ENCODE data around the gene MAP3K2.

MAP3K2 gene

DNA sequence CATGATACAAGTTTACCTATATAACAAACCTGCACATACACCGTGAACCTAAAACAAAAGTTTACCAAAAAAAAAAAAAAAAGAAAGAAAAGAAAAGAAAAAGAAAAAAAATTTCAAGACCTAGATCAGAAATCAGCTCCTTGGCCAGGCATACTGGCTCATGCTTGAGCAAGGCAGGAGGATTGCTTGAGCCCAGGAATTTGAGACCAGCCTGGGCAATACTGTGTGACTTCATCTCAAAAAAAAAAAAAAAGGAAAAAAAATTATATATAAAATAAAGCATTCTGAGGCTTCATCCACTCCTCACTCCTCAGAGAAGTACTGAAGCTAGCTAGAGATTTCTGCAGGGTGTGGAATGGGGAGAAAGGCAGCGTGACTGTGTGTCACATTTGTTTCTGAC, 18.7 kb upstream of the MAP3K2 start:
- no peak overlapping the region for H3K18ac ChIP-seq (ENCODE audit: low read length)
- no peaks in the 10 kb centered on the region for H3K36me3 ChIP-seq (replicated peaks in 1 of 2; ENCODE audit: control insufficient read depth in 2 of 2, insufficient read depth in 2 of 2, low read length in 2 of 2)
- no peak overlapping the region for H3K4ac ChIP-seq (ENCODE audit: low read length)
- H2BK120ac ChIP-seq (ENCODE audit: low read depth, low read length) = no peak overlapping the region
- H3K14ac ChIP-seq (ENCODE audit: low read length) = no peak overlapping the region
- no peak overlapping the region for H2AK5ac ChIP-seq (ENCODE audit: low read depth, low read length)
- peaks cover 0 to 9% (median 0%) of the 10 kb centered on the region in 3 experiments for H3K27me3 ChIP-seq (ENCODE audit: control insufficient read depth in 3 of 3, insufficient read depth in 3 of 3, low read depth in 1 of 3, low read length in 3 of 3)
- H4K91ac ChIP-seq (ENCODE audit: low read depth, low read length, poor library complexity) = no peak overlapping the region
- H2BK12ac ChIP-seq (ENCODE audit: low read length) = no peak overlapping the region
- no peaks in the 10 kb centered on the region for H3K79me1 ChIP-seq (ENCODE audit: low read depth, low read length)
- no peak overlapping the region for H3K27ac ChIP-seq (replicated peaks; ENCODE audit: low read length)
- no CpG with 5 or more reads among the region's 2 CpGs for WGBS, 2 donors (ENCODE audit: extremely low coverage in 2 of 2, insufficient read length in 2 of 2, insufficient replicate concordance in 1 of 2)
- H3K4me3 ChIP-seq (ENCODE audit: low read length in 2 of 2) = no peak overlapping the region
- H2AFZ ChIP-seq (ENCODE audit: low read length) = no peak overlapping the region
- H2BK15ac ChIP-seq (ENCODE audit: low read length) = no peak overlapping the region
- no peak overlapping the region for H4K8ac ChIP-seq (ENCODE audit: low read depth, low read length)
- H2BK5ac ChIP-seq (ENCODE audit: low read length) = no peak overlapping the region
- DNase-seq (ENCODE audit: low spot score) = no peak
- no peaks in the 10 kb centered on the region for H3K9me3 ChIP-seq (replicated peaks in 1 of 2; ENCODE audit: control insufficient read depth in 2 of 2, insufficient read depth in 1 of 2, low read depth in 1 of 2, low read length in 2 of 2)
- no peak overlapping the region for H3K23ac ChIP-seq (ENCODE audit: low read depth, low read length, poor library complexity)
- no peak overlapping the region for H3K4me2 ChIP-seq (ENCODE audit: insufficient read depth, low read length, poor library complexity, severe bottlenecking)
- H3K9ac ChIP-seq (ENCODE audit: low read depth, low read length, poor library complexity) = no peak overlapping the region
- peaks cover 0 to 4% of the 10 kb centered on the region in 2 donors for H3K4me1 ChIP-seq (ENCODE audit: control insufficient read depth in 2 of 2, insufficient read depth in 1 of 2, low read depth in 1 of 2, low read length in 2 of 2)

GRCh38 chr2:127405255-127405610, 17.5 kb upstream of the MAP3K2 start:
- DNase-seq (ENCODE audit: low spot score) = no peak
- WGBS, 2 donors (ENCODE audit: extremely low coverage in 2 of 2, insufficient read length in 2 of 2, insufficient replicate concordance in 1 of 2) = no CpG with 5 or more reads among the region's 3 CpGs
- H3K4ac ChIP-seq (ENCODE audit: low read length) = no peak overlapping the region

DNA sequence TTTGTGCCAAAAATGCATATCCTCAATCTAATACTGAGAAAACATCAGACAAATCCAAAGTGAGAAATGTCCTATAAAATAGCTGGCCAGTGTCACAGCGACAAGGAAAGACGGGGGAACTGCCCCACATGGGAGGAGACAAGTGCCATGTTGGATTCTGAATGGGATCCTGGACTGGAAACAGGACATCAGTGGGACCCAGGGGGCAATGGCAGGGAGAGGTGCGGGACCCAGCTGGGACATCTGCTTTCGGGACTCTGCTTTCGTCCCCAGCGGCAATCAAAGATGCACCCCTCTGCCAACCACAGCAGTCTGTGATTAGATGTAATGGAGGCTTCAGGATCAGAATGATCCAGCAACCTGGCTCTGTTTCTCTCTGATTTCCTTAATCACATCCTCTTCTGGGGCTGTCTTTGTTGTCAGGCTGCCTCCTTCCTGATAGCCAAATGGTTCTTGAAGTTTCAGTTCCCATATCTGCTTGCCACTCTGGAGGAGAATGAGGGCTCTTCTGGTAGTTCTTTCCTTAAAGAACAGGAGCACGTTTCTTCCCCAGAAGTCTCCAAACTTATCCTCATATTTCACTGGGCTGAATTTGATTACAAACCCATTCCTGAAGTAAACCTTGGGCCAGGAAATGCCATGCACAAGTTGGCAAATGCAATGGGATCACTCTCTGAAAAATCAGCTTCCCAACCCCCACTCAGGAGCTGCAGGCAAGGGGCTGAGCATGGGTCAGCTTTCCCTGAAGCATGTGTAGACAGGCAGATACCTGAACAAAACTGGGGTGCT, 16.9 kb upstream of the MAP3K2 start:
- no CpG with 5 or more reads among the region's 7 CpGs for WGBS, 2 donors (ENCODE audit: extremely low coverage in 2 of 2, insufficient read length in 2 of 2, insufficient replicate concordance in 1 of 2)
- no peak overlapping the region for H3K23ac ChIP-seq (ENCODE audit: low read depth, low read length, poor library complexity)
- H2AFZ ChIP-seq (ENCODE audit: low read length) = no peak overlapping the region
- no peaks in the 10 kb centered on the region for H3K79me1 ChIP-seq (ENCODE audit: low read depth, low read length)
- no peak overlapping the region for H4K8ac ChIP-seq (ENCODE audit: low read depth, low read length)
- H3K4me3 ChIP-seq (ENCODE audit: low read length in 2 of 2) = no peak overlapping the region
- H2BK12ac ChIP-seq (ENCODE audit: low read length) = no peak overlapping the region
- peaks cover 0 to 4% of the 10 kb centered on the region in 2 donors for H3K4me1 ChIP-seq (ENCODE audit: control insufficient read depth in 2 of 2, insufficient read depth in 1 of 2, low read depth in 1 of 2, low read length in 2 of 2)
- H3K27ac ChIP-seq (replicated peaks; ENCODE audit: low read length) = no peak overlapping the region
- no peak overlapping the region for H4K91ac ChIP-seq (ENCODE audit: low read depth, low read length, poor library complexity)
- no peaks in the 10 kb centered on the region for H3K36me3 ChIP-seq (replicated peaks in 1 of 2; ENCODE audit: control insufficient read depth in 2 of 2, insufficient read depth in 2 of 2, low read length in 2 of 2)
- H2BK120ac ChIP-seq (ENCODE audit: low read depth, low read length) = no peak overlapping the region
- H2BK15ac ChIP-seq (ENCODE audit: low read length) = no peak overlapping the region
- H3K9me3 ChIP-seq (replicated peaks in 1 of 2; ENCODE audit: control insufficient read depth in 2 of 2, insufficient read depth in 1 of 2, low read depth in 1 of 2, low read length in 2 of 2) = no peaks in the 10 kb centered on the region
- no peak for DNase-seq (ENCODE audit: low spot score)
- H2AK5ac ChIP-seq (ENCODE audit: low read depth, low read length) = no peak overlapping the region
- no peak overlapping the region for H3K14ac ChIP-seq (ENCODE audit: low read length)
- peak overlapping the region; percentile 60 for H3K18ac ChIP-seq (ENCODE audit: low read length)
- no peak overlapping the region for H3K4me2 ChIP-seq (ENCODE audit: insufficient read depth, low read length, poor library complexity, severe bottlenecking)
- no peak overlapping the region for H3K9ac ChIP-seq (ENCODE audit: low read depth, low read length, poor library complexity)
- no peak overlapping the region for H2BK5ac ChIP-seq (ENCODE audit: low read length)
- H3K27me3 ChIP-seq (ENCODE audit: control insufficient read depth in 3 of 3, insufficient read depth in 3 of 3, low read depth in 1 of 3, low read length in 3 of 3) = peaks cover 0 to 9% (median 0%) of the 10 kb centered on the region in 3 experiments
- H3K4ac ChIP-seq (ENCODE audit: low read length) = no peak overlapping the region

More at GRCh38 chr2:127405255-127405610, 17.5 kb upstream of the MAP3K2 start:
- Histone ChIP-seq H3K4me3 (ENCODE audit: low read length in 2 of 2) (no peak overlapping the region), H3K79me1 (ENCODE audit: low read depth, low read length) (no peaks in the 10 kb centered on the region), H3K23ac (ENCODE audit: low read depth, low read length, poor library complexity) (no peak overlapping the region), H3K4me2 (ENCODE audit: insufficient read depth, low read length, poor library complexity, severe bottlenecking) (no peak overlapping the region), H4K8ac (ENCODE audit: low read depth, low read length) (no peak overlapping the region), H2AK5ac (ENCODE audit: low read depth, low read length) (no peak overlapping the region), H2BK5ac (ENCODE audit: low read length) (no peak overlapping the region), H2BK12ac (ENCODE audit: low read length) (no peak overlapping the region), H3K27ac (replicated peaks; ENCODE audit: low read length) (no peak overlapping the region), H4K91ac (ENCODE audit: low read depth, low read length, poor library complexity) (no peak overlapping the region), H3K36me3 (replicated peaks in 1 of 2; ENCODE audit: control insufficient read depth in 2 of 2, insufficient read depth in 2 of 2, low read length in 2 of 2) (no peaks in the 10 kb centered on the region), H3K4me1 (ENCODE audit: control insufficient read depth in 2 of 2, insufficient read depth in 1 of 2, low read depth in 1 of 2, low read length in 2 of 2) (peaks cover 0 to 4% of the 10 kb centered on the region in 2 donors), H3K27me3 (ENCODE audit: control insufficient read depth in 3 of 3, insufficient read depth in 3 of 3, low read depth in 1 of 3, low read length in 3 of 3) (peaks cover 0 to 9% (median 0%) of the 10 kb centered on the region in 3 experiments), H2AFZ (ENCODE audit: low read length) (no peak overlapping the region), H3K18ac (ENCODE audit: low read length) (no peak overlapping the region), H2BK120ac (ENCODE audit: low read depth, low read length) (no peak overlapping the region), H3K14ac (ENCODE audit: low read length) (no peak overlapping the region), H3K9ac (ENCODE audit: low read depth, low read length, poor library complexity) (no peak overlapping the region), H3K9me3 (replicated peaks in 1 of 2; ENCODE audit: control insufficient read depth in 2 of 2, insufficient read depth in 1 of 2, low read depth in 1 of 2, low read length in 2 of 2) (no peaks in the 10 kb centered on the region), H2BK15ac (ENCODE audit: low read length) (no peak overlapping the region)

DNA sequence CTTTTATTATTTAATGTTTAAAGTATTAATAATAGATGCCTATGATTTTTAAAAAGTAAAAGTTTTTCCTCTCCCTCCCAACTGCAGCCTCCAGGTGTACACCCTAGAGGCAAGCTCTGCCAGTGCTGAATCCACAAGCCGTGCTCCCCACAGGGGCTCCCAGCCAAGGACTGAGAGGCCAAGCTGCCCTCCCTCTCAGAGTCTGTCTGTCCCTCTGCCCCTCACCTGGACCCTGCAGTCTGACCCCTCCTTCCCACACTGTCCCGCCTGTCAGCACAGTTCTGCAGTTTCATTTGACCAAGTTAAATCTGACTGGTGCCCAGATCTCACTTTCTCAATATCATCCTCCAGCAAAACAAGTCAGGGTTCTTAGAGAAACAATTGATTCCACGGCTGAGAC, 15.7 kb upstream of the MAP3K2 start:
- H3K27me3 ChIP-seq (ENCODE audit: control insufficient read depth in 3 of 3, insufficient read depth in 3 of 3, low read depth in 1 of 3, low read length in 3 of 3) = peaks cover 0 to 9% (median 0%) of the 10 kb centered on the region in 3 experiments
- H2BK120ac ChIP-seq (ENCODE audit: low read depth, low read length) = no peak overlapping the region
- H3K4me1 ChIP-seq (ENCODE audit: control insufficient read depth in 2 of 2, insufficient read depth in 1 of 2, low read depth in 1 of 2, low read length in 2 of 2) = peaks cover 0 to 2% of the 10 kb centered on the region in 2 donors
- no peak overlapping the region for H3K4ac ChIP-seq (ENCODE audit: low read length)
- DNase-seq (ENCODE audit: low spot score) = no peak
- H3K36me3 ChIP-seq (replicated peaks in 1 of 2; ENCODE audit: control insufficient read depth in 2 of 2, insufficient read depth in 2 of 2, low read length in 2 of 2) = no peaks in the 10 kb centered on the region
- H2AK5ac ChIP-seq (ENCODE audit: low read depth, low read length) = peak overlapping the region; percentile 22
- H4K8ac ChIP-seq (ENCODE audit: low read depth, low read length) = no peak overlapping the region
- no peak overlapping the region for H3K4me2 ChIP-seq (ENCODE audit: insufficient read depth, low read length, poor library complexity, severe bottlenecking)
- no peak overlapping the region for H2BK15ac ChIP-seq (ENCODE audit: low read length)
- no peak overlapping the region for H2AFZ ChIP-seq (ENCODE audit: low read length)
- WGBS, 2 donors (ENCODE audit: extremely low coverage in 2 of 2, insufficient read length in 2 of 2, insufficient replicate concordance in 1 of 2) = no CpG with 5 or more reads among the region's 3 CpGs
- H2BK12ac ChIP-seq (ENCODE audit: low read length) = no peak overlapping the region
- no peak overlapping the region for H3K4me3 ChIP-seq (ENCODE audit: low read length in 2 of 2)
- no peak overlapping the region for H3K9ac ChIP-seq (ENCODE audit: low read depth, low read length, poor library complexity)
- H4K91ac ChIP-seq (ENCODE audit: low read depth, low read length, poor library complexity) = no peak overlapping the region
- no peak overlapping the region for H3K27ac ChIP-seq (replicated peaks; ENCODE audit: low read length)
- H3K14ac ChIP-seq (ENCODE audit: low read length) = no peak overlapping the region
- H3K18ac ChIP-seq (ENCODE audit: low read length) = peak overlapping the region; percentile 54
- H3K79me1 ChIP-seq (ENCODE audit: low read depth, low read length) = no peaks in the 10 kb centered on the region
- no peak overlapping the region for H2BK5ac ChIP-seq (ENCODE audit: low read length)
- H3K9me3 ChIP-seq (replicated peaks in 1 of 2; ENCODE audit: control insufficient read depth in 2 of 2, insufficient read depth in 1 of 2, low read depth in 1 of 2, low read length in 2 of 2) = no peaks in the 10 kb centered on the region
- H3K23ac ChIP-seq (ENCODE audit: low read depth, low read length, poor library complexity) = no peak overlapping the region
